Activated naive CD4-positive, alpha-beta T cell treated with anti-CD3 and anti-CD28 coated beads for 36 hours (primary cell): ENCODE data around the gene TRIM7. TPM values are rescaled to one million over a fixed set of nuclear protein-coding genes. Genes with fewer than 3 reads are reported as not detected.
"Not testable (repeated sequence)": the region's sequence is repeated elsewhere in the genome, so short reads cannot be mapped to it uniquely, and the experiment has no call there.

ENCODE experiments used
- CTCF ChIA-PET: fragments of 350-600 bp; sonication (Branson Sonifier 250); formaldehyde crosslinking; loops from one replicate; lab custom pipeline; 2021; ENCODE audit warnings: antibody characterized with exemption; lab: Charles Lee
- DNase-seq: peaks from one replicate; pipeline ENCODE4 v3.0.0-alpha.2; 2020
- H3K27ac Mint-ChIP-seq: one replicate; pipeline ENCODE4 v1.8.0; 2021; ENCODE audit warnings: mild to moderate bottlenecking, mixed read lengths
- H3K27me3 Mint-ChIP-seq: one replicate; pipeline ENCODE4 v1.8.0; 2021; ENCODE audit warnings: low read depth, mixed read lengths
- H3K36me3 Mint-ChIP-seq: one replicate; pipeline ENCODE4 v1.8.0; 2021; ENCODE audit warnings: low read depth, mixed read lengths
- H3K4me1 Mint-ChIP-seq: one replicate; pipeline ENCODE4 v1.8.0; 2021; ENCODE audit warnings: low read depth, mixed read lengths
- H3K4me3 Mint-ChIP-seq: one replicate; pipeline ENCODE4 v1.8.0; 2021; ENCODE audit warnings: mild to moderate bottlenecking, moderate library complexity, mixed read lengths
- H3K9me3 Mint-ChIP-seq: one replicate; pipeline ENCODE4 v1.8.0; 2021; ENCODE audit warnings: mixed read lengths
- intact Hi-C: fragments of 100-400 bp; cut with micrococcal nuclease; formaldehyde crosslinking; loops from one replicate; pipeline ENCODE4 v1.15.1; 2023
- total RNA-seq, 2 experiments: library from RNA; stranded (reverse); gene quantifications; one replicate each; pipeline ENCODE4 v1.2.3, GENCODE V29; 2021

Gene TRIM7
- total RNA-seq, 2 experiments from 2014 or later = 1.6 to 1.8 TPM

DNA sequence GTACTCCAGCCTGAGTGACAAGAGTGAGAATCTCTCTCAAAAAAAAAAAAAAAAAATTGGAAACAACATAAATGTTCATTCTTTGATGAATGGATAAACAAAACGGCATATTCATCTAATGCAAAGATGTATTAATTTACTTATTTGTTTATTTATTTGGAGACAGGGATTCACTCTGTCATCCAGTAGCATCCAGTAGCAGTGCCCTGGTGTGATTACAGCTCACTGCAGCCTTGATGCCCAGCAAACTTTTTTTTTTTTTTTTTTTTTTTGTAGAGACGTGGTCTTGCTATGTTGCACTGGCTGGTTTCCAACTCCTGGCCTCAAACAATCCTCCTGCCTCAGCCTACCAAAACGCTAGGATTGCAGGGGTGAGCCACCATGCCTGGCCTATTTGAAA lies 33.2 kb downstream of the TRIM7 start:
- intact Hi-C loops = loop anchor here (5.0 kb wide), 1 partner anchor 369 kb away; the partner anchor contains the start of gene MGAT1
- H3K4me1 Mint-ChIP-seq = peaks cover 57% of the 10 kb centered on the region
- H3K4me3 Mint-ChIP-seq = no peak overlapping the region
- H3K9me3 Mint-ChIP-seq = no peaks in the 10 kb centered on the region
- H3K36me3 Mint-ChIP-seq = no peaks in the 10 kb centered on the region
- H3K27me3 Mint-ChIP-seq = peaks cover 62% of the 10 kb centered on the region
- no peak for DNase-seq
- CTCF ChIA-PET = interaction anchor here (0.6 to 2.2 kb wide), 3 partner anchors 13 to 378 kb away, joined by 3 to 15 read pairs (median 3); no protein-coding TSS in a partner anchor
- no peak overlapping the region for H3K27ac Mint-ChIP-seq

DNA sequence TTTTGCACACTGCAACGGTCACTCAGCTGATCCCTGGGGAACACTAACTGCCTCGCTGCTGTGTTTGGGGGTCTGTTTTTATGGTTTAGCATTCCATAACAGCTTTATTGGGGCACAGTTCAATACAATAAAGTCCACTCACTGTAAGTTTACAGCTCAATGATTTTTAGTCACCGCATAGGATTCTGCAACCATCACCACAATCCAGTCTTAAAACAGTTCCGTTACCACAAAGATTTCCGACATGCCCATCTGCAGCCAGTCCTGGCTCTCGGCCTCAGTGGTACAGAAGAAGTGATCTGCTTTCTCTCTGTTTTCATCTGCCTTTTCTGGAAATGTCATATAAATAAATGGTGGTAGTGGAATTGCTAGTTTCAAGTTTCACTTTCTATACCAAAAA lies 34.0 kb downstream of the TRIM7 start:
- peaks cover 64% of the 10 kb centered on the region for H3K4me1 Mint-ChIP-seq
- intact Hi-C loops = loop anchor here (5.0 kb wide), 1 partner anchor 369 kb away; the partner anchor contains the start of gene MGAT1
- CTCF ChIA-PET = interaction anchor here (1.0 to 1.3 kb wide), 2 partner anchors 14 to 18 kb away, joined by 3 to 4 read pairs; no protein-coding TSS in a partner anchor

DNA sequence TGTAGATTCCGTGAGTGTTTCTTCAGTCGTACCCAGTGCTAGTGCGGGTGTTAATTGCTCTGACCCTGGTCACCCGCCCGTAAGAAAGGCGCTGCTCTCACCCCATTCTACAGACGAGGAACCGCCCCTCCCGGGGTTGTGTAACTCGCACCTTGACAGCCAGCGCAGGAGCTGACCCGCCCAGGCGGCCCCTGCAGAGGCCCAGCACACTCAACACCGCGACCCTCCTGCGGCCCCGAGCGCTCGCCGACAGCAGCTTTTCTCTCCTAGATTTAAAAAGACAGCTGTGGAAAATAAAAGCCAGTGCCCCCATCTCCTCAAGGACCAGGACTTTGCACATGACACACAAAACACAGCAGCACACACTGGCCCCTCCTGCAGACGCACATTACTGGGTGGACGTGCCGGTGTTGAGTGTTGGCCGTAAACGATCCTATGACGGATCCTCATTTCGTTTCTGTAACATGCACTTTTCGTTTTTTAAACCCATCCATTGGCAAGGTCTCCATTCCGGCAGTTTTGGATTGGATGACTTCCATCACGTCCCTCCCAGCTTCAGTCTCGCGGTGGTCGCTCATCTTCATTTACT lies 34.7 kb downstream of the TRIM7 start:
- no peak for DNase-seq
- intact Hi-C loops = loop anchor here (5.0 kb wide), 1 partner anchor 368 kb away; the partner anchor contains the start of gene MGAT1
- CTCF ChIA-PET = interaction anchor here (0.6 to 1.3 kb wide), 3 partner anchors 11 to 18 kb away, joined by 3 to 4 read pairs (median 3); no protein-coding TSS in a partner anchor
- Mint-ChIP-seq H3K4me3 (peak overlapping the region; percentile 73), H3K36me3 (no peaks in the 10 kb centered on the region), H3K27ac (no peak overlapping the region), H3K9me3 (no peaks in the 10 kb centered on the region), H3K4me1 (peaks cover 69% of the 10 kb centered on the region), H3K27me3 (peaks cover 69% of the 10 kb centered on the region)

More for the DNA sequence above, 34.0 kb downstream of the TRIM7 start:
- DNase-seq = no peak
- H3K36me3 Mint-ChIP-seq = no peaks in the 10 kb centered on the region
- no peak overlapping the region for H3K27ac Mint-ChIP-seq
- H3K4me3 Mint-ChIP-seq = no peak overlapping the region
- no peaks in the 10 kb centered on the region for H3K9me3 Mint-ChIP-seq
- peaks cover 65% of the 10 kb centered on the region for H3K27me3 Mint-ChIP-seq

GRCh38 chr5:181169459-181170236 lies 35.3 kb downstream of the TRIM7 start:
- Mint-ChIP-seq H3K27ac (peak overlapping the region; percentile 50), H3K4me1 (peaks cover 70% of the 10 kb centered on the region), H3K27me3 (peaks cover 72% of the 10 kb centered on the region), H3K4me3 (peak overlapping the region; percentile 73)
- CTCF ChIA-PET = interaction anchor here (1.0 to 1.3 kb wide), 2 partner anchors 15 to 19 kb away, joined by 3 to 4 read pairs; no protein-coding TSS in a partner anchor
- DNase-seq = peak; percentile 94
- not testable (repeated sequence) for H3K9me3 Mint-ChIP-seq, H3K36me3 Mint-ChIP-seq
- intact Hi-C loops = loop anchor here (2.0 to 5.0 kb wide), 2 partner anchors 309 to 367 kb away; partner anchors contain the start of genes MGAT1 and ZFP62

- peaks cover 76% of the 10 kb centered on the region for H3K27me3 Mint-ChIP-seq
Observed at GRCh38 chr5:181168595-181169118, 36.3 kb downstream of the TRIM7 start.

GRCh38 chr5:181167814-181168488 lies 37.0 kb downstream of the TRIM7 start:
- H3K36me3 Mint-ChIP-seq = no peaks in the 10 kb centered on the region
- DNase-seq = peak; percentile 70
- intact Hi-C loops = loop anchor here (2.0 kb wide), 1 partner anchor 307 kb away; the partner anchor contains the start of gene ZFP62
- H3K9me3 Mint-ChIP-seq = no peaks in the 10 kb centered on the region
- CTCF ChIA-PET = interaction anchor here (0.6 to 2.0 kb wide), 3 partner anchors 9 to 34 kb away, joined by 3 to 12 read pairs (median 5); no protein-coding TSS in a partner anchor
- H3K4me3 Mint-ChIP-seq = peak overlapping the region; percentile 36
- peaks cover 74% of the 10 kb centered on the region for H3K4me1 Mint-ChIP-seq
- H3K27ac Mint-ChIP-seq = no peak overlapping the region
- peaks cover 74% of the 10 kb centered on the region for H3K27me3 Mint-ChIP-seq

More at GRCh38 chr5:181168595-181169118, 36.3 kb downstream of the TRIM7 start:
- intact Hi-C loops = loop anchor here (2.0 kb wide), 1 partner anchor 308 kb away; the partner anchor contains the start of gene ZFP62
- peak overlapping the region; percentile 73 for H3K4me3 Mint-ChIP-seq
- H3K4me1 Mint-ChIP-seq = peaks cover 74% of the 10 kb centered on the region
- H3K36me3 Mint-ChIP-seq = no peaks in the 10 kb centered on the region
- H3K27ac Mint-ChIP-seq = peak overlapping the region; percentile 48
- CTCF ChIA-PET = interaction anchor here (0.7 to 2.0 kb wide), 2 partner anchors 10 to 16 kb away, joined by 3 to 12 read pairs; no protein-coding TSS in a partner anchor
- DNase-seq = no peak
- no peaks in the 10 kb centered on the region for H3K9me3 Mint-ChIP-seq

DNA sequence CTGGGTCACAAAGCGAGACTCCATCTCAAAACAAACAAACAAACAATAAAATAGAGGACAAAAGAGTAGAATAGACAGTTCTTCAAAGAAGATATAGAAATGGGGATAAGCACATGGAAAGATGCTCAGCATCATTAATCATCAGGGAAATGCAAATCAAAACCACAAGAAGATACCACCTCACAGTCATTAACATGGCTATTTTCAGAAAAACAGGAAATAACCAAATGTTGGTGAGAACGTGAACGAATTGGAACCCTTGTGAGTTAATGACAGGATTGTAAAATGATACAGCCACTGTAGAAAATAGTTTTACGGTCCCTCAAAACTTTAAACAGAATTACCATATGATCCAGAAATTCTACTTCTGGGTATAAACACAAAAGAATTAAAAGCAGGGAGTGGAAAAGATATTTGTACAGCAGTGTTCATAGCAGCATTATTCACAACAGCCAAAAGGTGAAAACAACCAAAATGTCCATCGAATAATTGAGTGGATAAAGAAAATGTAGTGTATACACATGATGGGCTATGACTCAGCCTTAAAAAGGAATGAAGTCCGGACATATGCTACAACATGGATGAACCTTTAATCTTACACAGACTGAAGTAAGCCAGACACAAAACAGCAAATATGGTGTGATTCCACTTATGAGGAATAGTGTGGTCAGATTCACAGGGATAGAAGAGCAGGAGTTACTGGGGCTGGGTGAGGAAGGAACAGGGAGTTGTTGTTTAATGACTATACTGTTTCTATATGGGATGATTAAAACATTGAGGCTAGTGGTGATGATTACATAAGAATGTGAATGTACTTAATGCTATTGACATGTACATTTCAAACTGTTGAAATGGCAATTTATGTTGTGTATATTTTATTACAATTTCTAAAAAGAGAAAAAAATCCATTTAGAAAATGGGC lies 37.9 kb downstream of the TRIM7 start:
- Mint-ChIP-seq H3K4me1 (peaks cover 68% of the 10 kb centered on the region), H3K4me3 (no peak overlapping the region)
- intact Hi-C loops = no loop called here

GRCh38 chr5:181164076-181164952 lies 40.7 kb downstream of the TRIM7 start:
- H3K9me3 Mint-ChIP-seq = no peaks in the 10 kb centered on the region
- peak; percentile 40 for DNase-seq
- H3K4me1 Mint-ChIP-seq = peaks cover 69% of the 10 kb centered on the region
- peak overlapping the region; percentile 66 for H3K27ac Mint-ChIP-seq
- peak overlapping the region; percentile 74 for H3K4me3 Mint-ChIP-seq
- CTCF ChIA-PET = interaction anchor here (0.6 to 1.5 kb wide), 3 partner anchors 8 to 41 kb away, joined by 3 to 5 read pairs (median 5); no protein-coding TSS in a partner anchor
- no peaks in the 10 kb centered on the region for H3K36me3 Mint-ChIP-seq
- intact Hi-C loops = no loop called here
- peaks cover 48% of the 10 kb centered on the region for H3K27me3 Mint-ChIP-seq

More for the DNA sequence above, 37.9 kb downstream of the TRIM7 start:
- no peak overlapping the region for H3K27ac Mint-ChIP-seq
- peaks cover 68% of the 10 kb centered on the region for H3K27me3 Mint-ChIP-seq
- H3K36me3 Mint-ChIP-seq = no peaks in the 10 kb centered on the region
- no peaks in the 10 kb centered on the region for H3K9me3 Mint-ChIP-seq
- CTCF ChIA-PET = interaction anchor here (2.0 kb wide), 1 partner anchor 18 kb away, joined by 12 read pairs; no protein-coding TSS in a partner anchor
- no peak for DNase-seq

GRCh38 chr5:181163487-181164075 lies 41.4 kb downstream of the TRIM7 start:
- CTCF ChIA-PET = interaction anchor here (0.6 to 1.5 kb wide), 2 partner anchors 9 to 20 kb away, joined by 3 to 5 read pairs; no protein-coding TSS in a partner anchor
- Mint-ChIP-seq H3K4me1 (peaks cover 64% of the 10 kb centered on the region), H3K9me3 (no peaks in the 10 kb centered on the region), H3K27me3 (peaks cover 43% of the 10 kb centered on the region), H3K27ac (peak overlapping the region; percentile 66), H3K4me3 (peak overlapping the region; percentile 74), H3K36me3 (no peaks in the 10 kb centered on the region)
- DNase-seq = no peak
- intact Hi-C loops = no loop called here
